HG03097 (cell line): ENCODE data around the gene TEAD2.
"Not testable (repeated sequence)": the region's sequence is repeated elsewhere in the genome, so short reads cannot be mapped to it uniquely, and the experiment has no call there.

Experiments
- ATAC-seq: cut with Tn5 transposase; IDR thresholded peaks from one replicate; pipeline ENCODE4 v1.9.1; 2021; ENCODE audit not compliant: unreplicated experiment, low FRiP score

Gene TEAD2

GRCh38 chr19:49335071-49335783, 27.0 kb downstream of the TEAD2 start, which contains the start of gene CD37:
TSS of gene CD37 (plus strand) at chr19:49335406. CDS start at chr19:49335541, 135 bp downstream.
- no peak for ATAC-seq

GRCh38 chr19:49333811-49334288, 28.4 kb downstream of the TEAD2 start:
- peak; percentile 53 for ATAC-seq

- no peak for ATAC-seq
Measured at GRCh38 chr19:49333418-49333805, 28.8 kb downstream of the TEAD2 start.

GRCh38 chr19:49332691-49333417, 29.4 kb downstream of the TEAD2 start:
- ATAC-seq = not testable (repeated sequence)

DNA sequence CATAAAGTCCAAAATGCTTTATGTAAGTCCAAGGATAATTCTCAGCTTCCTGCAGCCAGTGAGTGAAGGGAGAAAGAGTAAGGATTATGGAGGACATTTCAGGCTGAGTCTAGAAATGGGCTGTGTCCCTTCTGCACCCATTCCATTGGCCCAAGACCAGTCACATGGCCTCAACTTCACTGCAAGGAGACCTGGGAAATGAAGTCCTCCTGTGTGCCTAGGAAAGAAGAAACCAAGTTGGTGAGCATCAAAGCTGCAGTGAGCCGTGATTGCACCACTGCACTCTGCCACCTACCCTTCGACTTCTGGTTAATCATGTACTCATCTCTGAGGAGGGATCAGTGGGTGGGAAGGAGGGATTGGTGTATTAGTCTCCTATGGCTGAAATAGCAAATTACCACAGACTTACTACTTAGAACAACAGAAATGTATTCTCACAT, 30.6 kb downstream of the TEAD2 start:
- ATAC-seq = peak; percentile 41

GRCh38 chr19:49331187-49331586, 31.0 kb downstream of the TEAD2 start:
- ATAC-seq = not testable (repeated sequence)

GRCh38 chr19:49328741-49329140, 33.5 kb downstream of the TEAD2 start:
- ATAC-seq = no peak

- no peak for ATAC-seq
Measured at GRCh38 chr19:49327878-49328544, 34.2 kb downstream of the TEAD2 start.

- ATAC-seq = no peak
Measured at GRCh38 chr19:49326165-49326704, 36.0 kb downstream of the TEAD2 start.

DNA sequence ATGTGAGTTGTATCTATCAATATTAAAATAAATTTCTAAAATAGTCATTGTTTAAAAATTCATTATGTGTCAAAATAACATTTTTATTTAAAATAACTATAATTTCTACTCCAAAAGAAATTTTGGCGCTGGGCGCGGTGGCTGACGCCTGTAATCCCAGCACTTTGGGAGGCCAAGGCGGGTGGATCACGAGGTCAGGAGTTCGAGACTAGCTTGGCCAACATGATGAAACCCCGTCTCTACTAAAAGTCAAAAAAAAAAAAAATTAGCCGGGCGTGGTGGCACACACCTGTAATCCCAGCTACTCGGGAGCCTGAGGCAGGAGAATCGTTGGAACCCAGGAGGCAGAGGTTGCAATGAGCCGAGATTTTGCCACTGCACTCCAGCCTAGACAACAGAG, 36.5 kb downstream of the TEAD2 start:
- ATAC-seq = not testable (repeated sequence)

DNA sequence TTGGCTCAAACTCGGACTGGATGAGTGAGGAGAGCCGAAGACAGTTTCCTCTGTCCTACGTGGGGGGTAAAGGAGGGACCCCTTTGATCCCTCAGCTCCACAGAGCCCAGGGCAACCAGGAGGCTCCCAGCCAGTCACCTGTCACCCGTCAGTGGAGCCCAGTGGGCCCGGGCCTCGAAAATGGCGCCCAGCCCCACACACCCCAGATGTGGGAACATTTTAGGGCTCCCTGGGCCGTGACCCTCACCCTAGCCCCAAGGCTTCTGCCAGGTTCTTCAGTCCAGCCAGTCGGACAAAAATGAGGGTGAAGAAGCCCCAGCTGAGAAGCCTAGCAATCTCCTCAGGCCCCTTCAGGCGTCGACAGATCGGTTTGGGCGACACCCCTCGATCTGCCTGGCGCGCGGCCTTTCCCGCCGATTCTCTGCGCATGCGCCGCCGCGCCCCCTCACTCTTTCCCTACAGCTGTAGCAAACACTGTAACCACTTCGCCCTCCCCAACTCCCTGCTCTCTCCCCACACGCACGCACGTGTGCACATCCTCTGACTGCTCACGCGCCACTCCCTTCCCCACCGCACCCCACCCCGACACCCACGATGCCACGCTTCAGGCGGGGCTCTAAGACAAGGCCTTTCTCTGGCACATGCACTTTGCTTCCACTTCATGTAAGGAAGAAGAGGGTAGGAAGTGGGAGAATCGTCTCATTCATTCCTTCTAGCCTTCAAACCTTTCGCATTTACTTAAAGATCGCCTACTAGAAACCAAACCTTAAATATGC, 37.2 kb downstream of the TEAD2 start, which contains the start of gene SLC6A16:
Gene SLC6A16 (minus strand): TSS at position 391 of the 776 bp plus-strand sequence. CDS start 13,844 bp downstream, outside the sequence.
- ATAC-seq = no peak

GRCh38 chr19:49318296-49318695, 43.9 kb downstream of the TEAD2 start:
- no peak for ATAC-seq

DNA sequence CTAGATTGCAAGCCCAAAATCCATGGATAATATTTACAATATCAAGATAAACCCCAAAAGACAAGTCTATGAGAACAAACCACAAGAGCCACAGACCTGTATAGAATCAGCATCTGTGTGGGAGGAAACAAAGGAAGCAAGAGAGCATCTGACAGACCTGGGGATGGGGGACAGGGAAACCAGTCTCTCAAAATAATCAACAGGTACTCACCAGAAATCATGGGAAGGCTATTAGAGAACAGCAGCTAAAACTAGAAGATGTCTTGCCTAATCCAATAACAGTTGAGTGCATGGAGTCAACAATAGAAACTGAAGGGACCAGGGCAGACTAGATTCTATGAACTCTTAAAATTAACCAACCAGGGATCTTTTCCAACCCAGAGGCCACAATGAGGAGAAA, 45.9 kb downstream of the TEAD2 start:
- no peak for ATAC-seq

GRCh38 chr19:49315111-49315510, 47.1 kb downstream of the TEAD2 start:
- no peak for ATAC-seq

GRCh38 chr19:49309087-49309486, 53.1 kb downstream of the TEAD2 start:
- no peak for ATAC-seq

DNA sequence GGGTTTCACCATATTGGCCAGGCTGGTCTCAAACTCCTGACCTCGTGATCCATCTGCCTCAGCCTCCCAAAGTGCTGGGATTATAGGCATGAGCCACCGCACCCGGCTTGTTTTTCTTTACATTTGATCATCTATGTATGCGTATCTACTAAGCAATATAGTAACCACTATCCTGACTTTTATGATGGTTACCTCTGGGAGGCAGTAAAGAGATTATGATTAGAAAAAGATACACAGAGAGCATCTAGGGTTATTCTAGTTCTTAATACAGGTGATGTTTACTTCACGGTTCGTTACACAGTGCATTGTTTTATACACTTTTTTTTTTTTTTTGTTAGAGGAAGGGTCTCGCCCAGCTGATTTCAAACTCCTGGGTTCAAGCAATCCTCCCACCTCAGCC, 55.5 kb downstream of the TEAD2 start:
- not testable (repeated sequence) for ATAC-seq

GRCh38 chr19:49301866-49302252, 60.4 kb downstream of the TEAD2 start:
- no peak for ATAC-seq

- peak; percentile 56 for ATAC-seq
Measured at GRCh38 chr19:49301165-49301865, 60.9 kb downstream of the TEAD2 start.

GRCh38 chr19:49298653-49299052, 63.6 kb downstream of the TEAD2 start:
- ATAC-seq = not testable (repeated sequence)
